CD14-positive monocyte (primary cell): Measurements from ENCODE around the gene PPP1R9B. TPM values are rescaled to one million over a fixed set of nuclear protein-coding genes. Genes with fewer than 3 reads are reported as not detected.

ENCODE experiments used
- DNase-seq, 3 donors: peaks; one replicate each; pipeline ENCODE4 v3.0.0-alpha.2; 2011 to 2022
- H2AFZ ChIP-seq: 2 replicates; pipeline ENCODE4 v1.6.0; 2012; ENCODE audit warnings: mild to moderate bottlenecking, low read depth, low read length, inconsistent platforms; ENCODE audit not compliant: insufficient read depth, poor library complexity, severe bottlenecking
- H3K27ac ChIP-seq, 2 donors: 1 replicate in 1 of 2; 2 replicates in 1 of 2; pipeline ENCODE4 v1.5.1; 2012 to 2013; ENCODE audit warnings: low read length in 2 of 2, control low read depth in 1 of 2, inconsistent platforms in 1 of 2, low read depth in 1 of 2, mild to moderate bottlenecking in 1 of 2
- H3K27me3 ChIP-seq, 2 donors: one replicate each; pipeline versions ENCODE4 v1.6.0 to v1.6.1; 2011 to 2013; ENCODE audit warnings: low read length in 2 of 2; ENCODE audit not compliant: control insufficient read depth in 2 of 2, insufficient read depth in 2 of 2
- H3K36me3 ChIP-seq, 2 donors: replicated peaks in 1 of 2; 1 replicate in 1 of 2; 2 replicates in 1 of 2; pipeline versions ENCODE4 v1.5.1 to v1.6.1; 2012 to 2013; ENCODE audit warnings: low read length in 2 of 2, control low read depth in 1 of 2, inconsistent platforms in 1 of 2, mild to moderate bottlenecking in 1 of 2; ENCODE audit not compliant: insufficient read depth in 2 of 2, control insufficient read depth in 1 of 2
- H3K4me1 ChIP-seq, 2 donors: 1 replicate in 1 of 2; 2 replicates in 1 of 2; pipeline versions ENCODE4 v1.5.1 to v1.6.1; 2012 to 2013; ENCODE audit warnings: low read length in 2 of 2, control low read depth in 1 of 2, inconsistent platforms in 1 of 2, mild to moderate bottlenecking in 1 of 2, moderate library complexity in 1 of 2; ENCODE audit not compliant: insufficient read depth in 2 of 2, control insufficient read depth in 1 of 2
- H3K4me2 ChIP-seq: replicated peaks from 2 replicates; pipeline ENCODE3; 2012; ENCODE audit warnings: low read length, moderate library complexity, mild to moderate bottlenecking; ENCODE audit not compliant: poor library complexity, severe bottlenecking; ENCODE audit errors: extremely low read depth
- H3K4me3 ChIP-seq, 3 experiments: fragments of 200-600 bp in 1 of 3; sonication (generic) in 1 of 3; replicated peaks in 1 of 3; 1 replicate in 2 of 3; 2 replicates in 1 of 3; pipeline ENCODE4 v1.5.1; 2011 to 2013; ENCODE audit warnings: low read length in 3 of 3, mild to moderate bottlenecking in 3 of 3, control low read depth in 2 of 3, low read depth in 2 of 3, inconsistent platforms in 1 of 3, moderate library complexity in 1 of 3
- H3K79me2 ChIP-seq: 2 replicates; pipeline ENCODE4 v1.6.0; 2012; ENCODE audit warnings: mild to moderate bottlenecking, control low read depth, inconsistent platforms, low read length, moderate library complexity; ENCODE audit not compliant: insufficient read depth
- H3K9ac ChIP-seq: 2 replicates; pipeline ENCODE4 v1.6.0; 2017; ENCODE audit warnings: low read length, mild to moderate bottlenecking; ENCODE audit not compliant: insufficient read depth, poor library complexity, severe bottlenecking
- H3K9me3 ChIP-seq, 2 donors: replicated peaks in 1 of 2; 1 replicate in 1 of 2; 2 replicates in 1 of 2; pipeline versions ENCODE4 v1.5.1 to v1.6.1; 2012 to 2013; ENCODE audit warnings: low read length in 2 of 2, control low read depth in 1 of 2; ENCODE audit not compliant: control insufficient read depth in 1 of 2, insufficient read depth in 1 of 2
- H4K20me1 ChIP-seq: 2 replicates; pipeline ENCODE4 v1.6.0; 2012; ENCODE audit warnings: mild to moderate bottlenecking, low read length, control low read depth, moderate library complexity; ENCODE audit not compliant: insufficient read depth
- H3K27ac Mint-ChIP-seq, 7 donors: one replicate each; pipeline ENCODE4 v1.8.0; 2020; ENCODE audit warnings: mild to moderate bottlenecking in 7 of 7, mixed read lengths in 7 of 7, moderate library complexity in 6 of 7, inconsistent platforms in 2 of 7
- H3K27me3 Mint-ChIP-seq, 3 donors: one replicate each; pipeline ENCODE4 v1.8.0; 2021 to 2022; ENCODE audit warnings: low read depth in 3 of 3, mild to moderate bottlenecking in 3 of 3, mixed read lengths in 3 of 3, moderate library complexity in 3 of 3, inconsistent platforms in 1 of 3
- H3K36me3 Mint-ChIP-seq, 2 donors: one replicate each; pipeline ENCODE4 v1.8.0; 2020; ENCODE audit warnings: mixed read lengths in 2 of 2, inconsistent platforms in 1 of 2, mild to moderate bottlenecking in 1 of 2
- H3K4me1 Mint-ChIP-seq: one replicate; pipeline ENCODE4 v1.8.0; 2020; ENCODE audit warnings: mild to moderate bottlenecking, mixed read lengths
- H3K4me3 Mint-ChIP-seq, 2 donors: one replicate each; pipeline ENCODE4 v1.8.0; 2020; ENCODE audit warnings: mild to moderate bottlenecking in 2 of 2, mixed read lengths in 2 of 2, moderate library complexity in 1 of 2
- H3K9me3 Mint-ChIP-seq, 7 donors: one replicate each; pipeline ENCODE4 v1.8.0; 2020 to 2022; ENCODE audit warnings: mixed read lengths in 7 of 7, mild to moderate bottlenecking in 6 of 7, moderate library complexity in 6 of 7, inconsistent platforms in 2 of 7
- CTCF ChIP-seq: fragments of 200-600 bp; IDR thresholded peaks from one replicate; pipeline ENCODE4 v1.8.0; 2022; ENCODE audit warnings: antibody characterized with exemption, mild to moderate bottlenecking
- WGBS: methylation state at CpG from one replicate; pipeline ENCODE4 v1.1.5; 2013; ENCODE audit warnings: missing lambda C conversion rate; ENCODE audit not compliant: insufficient coverage; 5-methylcytosine and 5-hydroxymethylcytosine counted together
- intact Hi-C, 2 donors: fragments of 100-400 bp; cut with micrococcal nuclease; formaldehyde crosslinking; loops; one replicate each; pipeline versions ENCODE4 v1.15.0 to v1.15.1; 2023
- polyA plus RNA-seq, 3 donors: library from polyadenylated mRNA; depleted of rRNA in 1 of 3; unstranded in 2 of 3; stranded (reverse) in 1 of 3; fragments of 300-500 nt in 2 of 3; fragments of >200 nt in 1 of 3; fragmentation: Illumina TruSeq in 2 of 3; gene quantifications; 1 replicate in 2 of 3; 2 replicates in 1 of 3; pipeline ENCODE4 v1.2.3, GENCODE V29; 2012 to 2021

PPP1R9B gene
- polyA plus RNA-seq, 3 donors: 0.61 to 86.9 (median 1.3) TPM

- no peaks in the 10 kb centered on the region for H3K79me2 ChIP-seq
- H2AFZ ChIP-seq: no peak overlapping the region
- no peaks in the 10 kb centered on the region for H3K36me3 ChIP-seq
- no peak overlapping the region for H3K9ac ChIP-seq
- Mint-ChIP-seq H3K4me3 (no peak overlapping the region), H3K27ac (no peak overlapping the region), H3K9me3 (peaks cover 0 to 1% (median 0%) of the 10 kb centered on the region in 7 donors), H3K36me3 (no peaks in the 10 kb centered on the region), H3K27me3 (peaks cover 7 to 20% (median 11%) of the 10 kb centered on the region in 3 donors), H3K4me1 (peaks cover 18% of the 10 kb centered on the region)
- H3K4me3 ChIP-seq: no peak overlapping the region
- no peaks in the 10 kb centered on the region for H4K20me1 ChIP-seq
- intact Hi-C loops: no loop called here
- H3K27ac ChIP-seq: no peak overlapping the region
- H3K4me2 ChIP-seq: no peak overlapping the region
- no peaks in the 10 kb centered on the region for H3K9me3 ChIP-seq
- DNase-seq: no peak
- H3K27me3 ChIP-seq: peaks cover 0 to 3% of the 10 kb centered on the region in 2 donors
- WGBS: 73% methylated on average over 10 of the region's 13 CpGs
- no peak for TF ChIP-seq CTCF
- peaks cover 8 to 13% of the 10 kb centered on the region in 2 donors for H3K4me1 ChIP-seq
Observed at GRCh38 chr17:50168319-50168718, 17.8 kb upstream of the PPP1R9B start.

GRCh38 chr17:50167371-50167770 lies 16.9 kb upstream of the PPP1R9B start:
- Mint-ChIP-seq H3K4me3 (no peak overlapping the region), H3K36me3 (no peaks in the 10 kb centered on the region), H3K4me1 (peaks cover 20% of the 10 kb centered on the region), H3K27ac (no peak overlapping the region), H3K9me3 (peaks cover 0 to 3% (median 0%) of the 10 kb centered on the region in 7 donors), H3K27me3 (peaks cover 7 to 28% (median 9%) of the 10 kb centered on the region in 3 donors)
- WGBS: 96% methylated on average over 16 of the region's 19 CpGs
- Histone ChIP-seq H3K36me3 (no peaks in the 10 kb centered on the region), H3K79me2 (no peaks in the 10 kb centered on the region), H3K9ac (no peak overlapping the region), H3K4me2 (no peak overlapping the region), H3K27ac (no peak overlapping the region), H3K27me3 (peaks cover 0 to 3% of the 10 kb centered on the region in 2 donors), H3K9me3 (no peaks in the 10 kb centered on the region), H2AFZ (no peak overlapping the region), H3K4me3 (no peak overlapping the region), H4K20me1 (no peaks in the 10 kb centered on the region), H3K4me1 (peaks cover 8 to 13% of the 10 kb centered on the region in 2 donors)
- DNase-seq: no peak
- intact Hi-C loops: no loop called here
- TF ChIP-seq CTCF: no peak
